ENCODE results near the gene PACSIN2. TPM values are rescaled to one million over a fixed set of nuclear protein-coding genes. Genes with fewer than 3 reads are reported as not detected.
"Not testable (repeated sequence)": the region's sequence is repeated elsewhere in the genome, so short reads cannot be mapped to it uniquely, and the experiment has no call there.

PACSIN2 gene
- total RNA-seq, 8 experiments from 2014 or later = 23.1 to 61.2 (median 39.0) TPM

GRCh38 chr22:42917358-42917757 lies 97.6 kb downstream of the PACSIN2 start:
- H3K27ac ChIP-seq; H3K4me1 ChIP-seq (replicated peaks in 1 of 2); H3K4me3 ChIP-seq; in situ Hi-C loops (cut with MboI; ENCODE audit: low pct_unique_long_range_greater_than_20kb in 2 of 9, low sequenced_read_pairs in 9 of 9, unreplicated experiment in 9 of 9); ATAC-seq (replicated peaks in 6 of 8): not testable (repeated sequence)
- 93 to 100% (median 100%) methylated on average over 1 to 6 of the region's 6 CpGs; no CpG with 5 or more reads in 2 of the 10 experiments for WGBS, 10 experiments

- ATAC-seq (replicated peaks in 6 of 8) = no peak
- H3K27ac ChIP-seq = no peak overlapping the region
- H3K4me1 ChIP-seq (replicated peaks in 1 of 2) = peaks cover 0 to 3% of the 10 kb centered on the region in 2 donors
- in situ Hi-C loops (cut with MboI; ENCODE audit: low pct_unique_long_range_greater_than_20kb in 2 of 9, low sequenced_read_pairs in 9 of 9, unreplicated experiment in 9 of 9) = no loop called here
- H3K4me3 ChIP-seq = no peak overlapping the region
- WGBS, 10 experiments = 74 to 100% (median 80%) methylated on average over 1 to 8 of the region's 17 CpGs; no CpG with 5 or more reads in 6 of the 10 experiments
Observed at GRCh38 chr22:42915980-42916765, 98.8 kb downstream of the PACSIN2 start.

GRCh38 chr22:42914511-42915076 lies 100.4 kb downstream of the PACSIN2 start:
- Histone ChIP-seq H3K4me1 (replicated peaks in 1 of 2) (peaks cover 0 to 3% of the 10 kb centered on the region in 2 donors), H3K4me3 (no peak overlapping the region), H3K27ac (no peak overlapping the region)
- WGBS, 10 experiments = 80 to 100% (median 100%) methylated on average over 1 to 4 of the region's 6 CpGs; no CpG with 5 or more reads in 5 of the 10 experiments
- ATAC-seq (replicated peaks in 6 of 8) = no peak
- in situ Hi-C loops (cut with MboI; ENCODE audit: low pct_unique_long_range_greater_than_20kb in 2 of 9, low sequenced_read_pairs in 9 of 9, unreplicated experiment in 9 of 9) = no loop called here

- 80 to 100% (median 90%) methylated on average over 1 to 7 of the region's 8 CpGs; no CpG with 5 or more reads in 2 of the 10 experiments for whole genome bisulfite sequencing, 10 experiments
- no peak overlapping the region for H3K27ac ChIP-seq
- H3K4me1 ChIP-seq (replicated peaks in 1 of 2) = peaks cover 0 to 7% of the 10 kb centered on the region in 2 donors
- no peak overlapping the region for H3K4me3 ChIP-seq
- no peak for ATAC-seq (replicated peaks in 6 of 8)
- in situ Hi-C loops (cut with MboI; ENCODE audit: low pct_unique_long_range_greater_than_20kb in 2 of 9, low sequenced_read_pairs in 9 of 9, unreplicated experiment in 9 of 9) = no loop called here
Observed at GRCh38 chr22:42913874-42914510, 101.0 kb downstream of the PACSIN2 start.

- ATAC-seq (replicated peaks in 6 of 8) = no peak
- no peak overlapping the region for H3K4me3 ChIP-seq
- peaks cover 0 to 7% of the 10 kb centered on the region in 2 donors for H3K4me1 ChIP-seq (replicated peaks in 1 of 2)
- in situ Hi-C loops (cut with MboI; ENCODE audit: low pct_unique_long_range_greater_than_20kb in 2 of 9, low sequenced_read_pairs in 9 of 9, unreplicated experiment in 9 of 9) = no loop called here
- no peak overlapping the region for H3K27ac ChIP-seq
- 90 to 100% (median 95%) methylated on average over 3 to 6 of the region's 6 CpGs; no CpG with 5 or more reads in 5 of the 10 experiments for WGBS, 10 experiments
Observed at GRCh38 chr22:42912059-42912458, 102.9 kb downstream of the PACSIN2 start.

GRCh38 chr22:42910221-42910942 lies 104.6 kb downstream of the PACSIN2 start:
- H3K4me3 ChIP-seq = no peak overlapping the region
- WGBS, 10 experiments = 75 to 100% (median 94%) methylated on average over 1 to 6 of the region's 10 CpGs; no CpG with 5 or more reads in 4 of the 10 experiments
- H3K27ac ChIP-seq = no peak overlapping the region

GRCh38 chr22:42909363-42910058 lies 105.4 kb downstream of the PACSIN2 start:
- no peak for ATAC-seq (replicated peaks in 6 of 8)
- WGBS, 10 experiments = 47 to 92% (median 84%) methylated on average over 3 to 11 of the region's 14 CpGs; no CpG with 5 or more reads in 3 of the 10 experiments
- Histone ChIP-seq H3K27ac (no peak overlapping the region), H3K4me1 (replicated peaks in 1 of 2) (peaks cover 0 to 3% of the 10 kb centered on the region in 2 donors), H3K4me3 (no peak overlapping the region)
- in situ Hi-C loops (cut with MboI; ENCODE audit: low pct_unique_long_range_greater_than_20kb in 2 of 9, low sequenced_read_pairs in 9 of 9, unreplicated experiment in 9 of 9) = no loop called here

More at GRCh38 chr22:42910221-42910942, 104.6 kb downstream of the PACSIN2 start:
- ATAC-seq (replicated peaks in 6 of 8) = no peak
- H3K4me1 ChIP-seq (replicated peaks in 1 of 2) = peaks cover 0 to 3% of the 10 kb centered on the region in 2 donors
- in situ Hi-C loops (cut with MboI; ENCODE audit: low pct_unique_long_range_greater_than_20kb in 2 of 9, low sequenced_read_pairs in 9 of 9, unreplicated experiment in 9 of 9) = no loop called here

GRCh38 chr22:42908374-42908746 lies 106.6 kb downstream of the PACSIN2 start:
- Histone ChIP-seq H3K4me1 (replicated peaks in 1 of 2) (peaks cover 0 to 3% of the 10 kb centered on the region in 2 donors), H3K4me3 (no peak overlapping the region), H3K27ac (no peak overlapping the region)
- in situ Hi-C loops (cut with MboI; ENCODE audit: low pct_unique_long_range_greater_than_20kb in 2 of 9, low sequenced_read_pairs in 9 of 9, unreplicated experiment in 9 of 9) = no loop called here
- WGBS, 10 experiments = 80 to 100% (median 80%) methylated on average over 1 of the region's 6 CpGs; no CpG with 5 or more reads in 5 of the 10 experiments
- no peak for ATAC-seq (replicated peaks in 6 of 8)

GRCh38 chr22:42907404-42908373 lies 107.3 kb downstream of the PACSIN2 start:
- H3K4me1 ChIP-seq (replicated peaks in 1 of 2) = peaks cover 0 to 3% of the 10 kb centered on the region in 2 donors
- H3K27ac ChIP-seq = no peak overlapping the region
- no peak for ATAC-seq (replicated peaks in 6 of 8)
- in situ Hi-C loops (cut with MboI; ENCODE audit: low pct_unique_long_range_greater_than_20kb in 2 of 9, low sequenced_read_pairs in 9 of 9, unreplicated experiment in 9 of 9) = no loop called here
- no peak overlapping the region for H3K4me3 ChIP-seq
- WGBS, 10 experiments = 60 to 100% (median 89%) methylated on average over 1 to 13 of the region's 26 CpGs; no CpG with 5 or more reads in 3 of the 10 experiments

- H3K4me1 ChIP-seq (replicated peaks in 1 of 2) = peaks cover 0 to 3% of the 10 kb centered on the region in 2 donors
- no peak overlapping the region for H3K27ac ChIP-seq
- 0 to 100% (median 93%) methylated on average over 1 to 6 of the region's 6 CpGs for WGBS, 10 experiments
- ATAC-seq (replicated peaks in 6 of 8) = peak in 3 of 8 experiments; percentile 26 to 95 (median 81)
- no peak overlapping the region for H3K4me3 ChIP-seq
- in situ Hi-C loops (cut with MboI; ENCODE audit: low pct_unique_long_range_greater_than_20kb in 2 of 9, low sequenced_read_pairs in 9 of 9, unreplicated experiment in 9 of 9) = no loop called here
Observed at GRCh38 chr22:42906605-42907348, 108.2 kb downstream of the PACSIN2 start.

GRCh38 chr22:42905702-42906183 lies 109.2 kb downstream of the PACSIN2 start:
- in situ Hi-C loops (cut with MboI; ENCODE audit: low pct_unique_long_range_greater_than_20kb in 2 of 9, low sequenced_read_pairs in 9 of 9, unreplicated experiment in 9 of 9) = no loop called here
- Histone ChIP-seq H3K4me3 (no peak overlapping the region), H3K27ac (no peak overlapping the region), H3K4me1 (replicated peaks in 1 of 2) (peaks cover 0 to 3% of the 10 kb centered on the region in 2 donors)
- WGBS, 10 experiments = 20 to 100% (median 96%) methylated on average over 1 to 2 of the region's 5 CpGs; no CpG with 5 or more reads in 6 of the 10 experiments
- ATAC-seq (replicated peaks in 6 of 8) = peak in 1 of 8 experiments; percentile 7
